Measurements from ENCODE around the gene FAM110A.
"Not testable (repeated sequence)": the region's sequence is repeated elsewhere in the genome, so short reads cannot be mapped to it uniquely, and the experiment has no call there.

Gene FAM110A

GRCh38 chr20:833450-834150 lies at the start of gene FAM110A:
TSS of gene FAM110A (plus strand) at chr20:833715. CDS start at chr20:844805, 11,090 bp downstream.
- Histone ChIP-seq H3K36me3 (ENCODE audit: control insufficient read depth, insufficient read depth, low read length) (no peaks in the 10 kb centered on the region), H3K9me3 (ENCODE audit: control insufficient read depth, insufficient read depth, low read length) (no peaks in the 10 kb centered on the region), H3K9ac (ENCODE audit: low read depth, low read length) (peak within 1 kb of the TSS; percentile 76), H3K4me3 (ENCODE audit: low read depth, low read length) (peak within 1 kb of the TSS; percentile 66), H3K27me3 (ENCODE audit: control insufficient read depth, insufficient read depth, low read length) (peaks cover 16% of the 10 kb centered on the region), H3K4me1 (ENCODE audit: control insufficient read depth, insufficient read depth, low read length) (no peaks in the 10 kb centered on the region)

GRCh38 chr20:787825-788224 lies 45.7 kb upstream of the FAM110A start:
- H3K4me1 ChIP-seq (ENCODE audit: control insufficient read depth, insufficient read depth, low read length) = peaks cover 11% of the 10 kb centered on the region
- no peaks in the 10 kb centered on the region for H3K36me3 ChIP-seq (ENCODE audit: control insufficient read depth, insufficient read depth, low read length)
- H3K9me3 ChIP-seq (ENCODE audit: control insufficient read depth, insufficient read depth, low read length) = peaks cover 14% of the 10 kb centered on the region
- no peaks in the 10 kb centered on the region for H3K27me3 ChIP-seq (ENCODE audit: control insufficient read depth, insufficient read depth, low read length)
- no peak overlapping the region for H3K9ac ChIP-seq (ENCODE audit: low read depth, low read length)
- H3K4me3 ChIP-seq (ENCODE audit: low read depth, low read length) = no peak overlapping the region

GRCh38 chr20:791056-791455 lies 42.5 kb upstream of the FAM110A start:
- no peak overlapping the region for H3K4me3 ChIP-seq (ENCODE audit: low read depth, low read length)
- H3K27me3 ChIP-seq (ENCODE audit: control insufficient read depth, insufficient read depth, low read length) = no peaks in the 10 kb centered on the region
- H3K36me3 ChIP-seq (ENCODE audit: control insufficient read depth, insufficient read depth, low read length) = no peaks in the 10 kb centered on the region
- H3K9ac ChIP-seq (ENCODE audit: low read depth, low read length) = no peak overlapping the region
- H3K9me3 ChIP-seq (ENCODE audit: control insufficient read depth, insufficient read depth, low read length) = peaks cover 7% of the 10 kb centered on the region
- H3K4me1 ChIP-seq (ENCODE audit: control insufficient read depth, insufficient read depth, low read length) = peaks cover 11% of the 10 kb centered on the region

GRCh38 chr20:792248-792647 lies 41.3 kb upstream of the FAM110A start:
- H3K9me3 ChIP-seq (ENCODE audit: control insufficient read depth, insufficient read depth, low read length) = peaks cover 7% of the 10 kb centered on the region
- H3K4me3 ChIP-seq (ENCODE audit: low read depth, low read length) = peak overlapping the region; percentile 13
- H3K4me1 ChIP-seq (ENCODE audit: control insufficient read depth, insufficient read depth, low read length) = peaks cover 11% of the 10 kb centered on the region
- no peak overlapping the region for H3K9ac ChIP-seq (ENCODE audit: low read depth, low read length)
- no peaks in the 10 kb centered on the region for H3K27me3 ChIP-seq (ENCODE audit: control insufficient read depth, insufficient read depth, low read length)
- H3K36me3 ChIP-seq (ENCODE audit: control insufficient read depth, insufficient read depth, low read length) = no peaks in the 10 kb centered on the region

DNA sequence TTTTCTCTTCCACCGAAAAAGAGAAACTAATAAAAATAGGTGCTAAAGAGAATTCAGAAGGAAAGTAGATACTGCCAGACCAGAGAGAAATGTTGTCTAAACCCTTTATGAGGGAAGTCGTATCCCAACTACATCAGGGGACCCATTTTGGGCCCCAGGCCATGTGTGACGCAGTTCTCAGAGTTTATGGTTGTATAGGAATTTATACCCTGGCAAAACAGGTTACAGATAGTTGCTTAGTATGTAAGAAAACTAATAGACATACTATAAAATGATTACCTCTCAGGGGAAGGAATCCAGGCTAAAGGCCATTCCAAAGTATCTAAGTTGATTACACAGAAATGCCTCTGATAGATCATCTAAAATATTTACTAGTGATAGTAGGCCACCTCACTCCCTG lies 36.6 kb upstream of the FAM110A start:
- Histone ChIP-seq H3K4me1 (ENCODE audit: control insufficient read depth, insufficient read depth, low read length) (no peaks in the 10 kb centered on the region), H3K9ac (ENCODE audit: low read depth, low read length) (no peak overlapping the region)

DNA sequence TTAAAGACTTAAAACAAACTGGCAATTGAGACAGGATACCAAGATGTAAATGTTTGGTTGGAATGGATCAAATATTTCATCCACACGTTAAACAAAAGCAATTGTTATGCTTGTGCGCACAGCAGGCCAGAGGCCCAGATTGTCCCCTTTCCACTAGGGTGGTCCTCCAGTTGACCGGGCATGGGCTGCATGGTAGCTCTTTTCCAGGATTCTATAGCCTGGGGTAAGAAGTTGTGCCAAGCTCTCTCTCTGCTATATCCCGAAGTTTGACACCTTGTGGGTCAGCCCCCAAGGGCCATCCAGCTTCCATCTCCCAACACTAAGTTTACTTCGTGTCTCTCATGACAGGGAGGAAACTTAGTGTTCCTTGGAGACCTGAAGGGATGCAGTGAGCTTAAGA lies 34.8 kb upstream of the FAM110A start:
- not testable (repeated sequence) for H3K4me1 ChIP-seq (ENCODE audit: control insufficient read depth, insufficient read depth, low read length); H3K4me3 ChIP-seq (ENCODE audit: low read depth, low read length); H3K27me3 ChIP-seq (ENCODE audit: control insufficient read depth, insufficient read depth, low read length); H3K9ac ChIP-seq (ENCODE audit: low read depth, low read length); H3K36me3 ChIP-seq (ENCODE audit: control insufficient read depth, insufficient read depth, low read length); H3K9me3 ChIP-seq (ENCODE audit: control insufficient read depth, insufficient read depth, low read length)

More for the DNA sequence above, 36.6 kb upstream of the FAM110A start:
- peaks cover under 1% of the 10 kb centered on the region for H3K9me3 ChIP-seq (ENCODE audit: control insufficient read depth, insufficient read depth, low read length)
- no peaks in the 10 kb centered on the region for H3K36me3 ChIP-seq (ENCODE audit: control insufficient read depth, insufficient read depth, low read length)
- no peaks in the 10 kb centered on the region for H3K27me3 ChIP-seq (ENCODE audit: control insufficient read depth, insufficient read depth, low read length)
- no peak overlapping the region for H3K4me3 ChIP-seq (ENCODE audit: low read depth, low read length)

- H3K4me3 ChIP-seq (ENCODE audit: low read depth, low read length); H3K27me3 ChIP-seq (ENCODE audit: control insufficient read depth, insufficient read depth, low read length); H3K9me3 ChIP-seq (ENCODE audit: control insufficient read depth, insufficient read depth, low read length); H3K4me1 ChIP-seq (ENCODE audit: control insufficient read depth, insufficient read depth, low read length); H3K36me3 ChIP-seq (ENCODE audit: control insufficient read depth, insufficient read depth, low read length); H3K9ac ChIP-seq (ENCODE audit: low read depth, low read length): not testable (repeated sequence)
These were observed 33.5 kb upstream of the FAM110A start for GRCh38 chr20:800026-800425.

GRCh38 chr20:801678-802077 lies 31.8 kb upstream of the FAM110A start:
- Histone ChIP-seq H3K36me3 (ENCODE audit: control insufficient read depth, insufficient read depth, low read length) (no peaks in the 10 kb centered on the region), H3K9ac (ENCODE audit: low read depth, low read length) (no peak overlapping the region), H3K4me1 (ENCODE audit: control insufficient read depth, insufficient read depth, low read length) (no peaks in the 10 kb centered on the region), H3K4me3 (ENCODE audit: low read depth, low read length) (no peak overlapping the region), H3K9me3 (ENCODE audit: control insufficient read depth, insufficient read depth, low read length) (peaks cover 7% of the 10 kb centered on the region), H3K27me3 (ENCODE audit: control insufficient read depth, insufficient read depth, low read length) (no peaks in the 10 kb centered on the region)

DNA sequence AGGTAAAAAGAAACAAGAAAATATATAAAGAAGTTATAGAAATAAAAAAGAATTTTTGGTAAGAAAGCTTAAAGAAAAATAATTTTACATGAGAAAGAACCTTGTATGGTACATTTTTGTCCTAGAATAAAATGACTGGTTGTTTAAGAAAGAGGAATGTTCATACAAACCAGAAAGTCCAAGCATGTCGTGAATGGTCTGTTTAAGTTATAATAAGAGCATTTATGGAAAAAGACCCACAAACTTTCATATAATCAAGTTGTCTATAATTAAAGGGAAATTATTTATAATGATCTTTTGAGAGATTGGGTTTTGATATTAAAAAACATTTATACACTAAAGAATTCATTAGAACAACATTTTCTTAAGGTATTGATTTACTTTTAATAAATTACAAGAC lies 27.8 kb upstream of the FAM110A start:
- Histone ChIP-seq H3K9ac (ENCODE audit: low read depth, low read length) (no peak overlapping the region), H3K9me3 (ENCODE audit: control insufficient read depth, insufficient read depth, low read length) (peaks cover 9% of the 10 kb centered on the region), H3K36me3 (ENCODE audit: control insufficient read depth, insufficient read depth, low read length) (no peaks in the 10 kb centered on the region), H3K4me3 (ENCODE audit: low read depth, low read length) (no peak overlapping the region), H3K4me1 (ENCODE audit: control insufficient read depth, insufficient read depth, low read length) (no peaks in the 10 kb centered on the region), H3K27me3 (ENCODE audit: control insufficient read depth, insufficient read depth, low read length) (no peaks in the 10 kb centered on the region)

DNA sequence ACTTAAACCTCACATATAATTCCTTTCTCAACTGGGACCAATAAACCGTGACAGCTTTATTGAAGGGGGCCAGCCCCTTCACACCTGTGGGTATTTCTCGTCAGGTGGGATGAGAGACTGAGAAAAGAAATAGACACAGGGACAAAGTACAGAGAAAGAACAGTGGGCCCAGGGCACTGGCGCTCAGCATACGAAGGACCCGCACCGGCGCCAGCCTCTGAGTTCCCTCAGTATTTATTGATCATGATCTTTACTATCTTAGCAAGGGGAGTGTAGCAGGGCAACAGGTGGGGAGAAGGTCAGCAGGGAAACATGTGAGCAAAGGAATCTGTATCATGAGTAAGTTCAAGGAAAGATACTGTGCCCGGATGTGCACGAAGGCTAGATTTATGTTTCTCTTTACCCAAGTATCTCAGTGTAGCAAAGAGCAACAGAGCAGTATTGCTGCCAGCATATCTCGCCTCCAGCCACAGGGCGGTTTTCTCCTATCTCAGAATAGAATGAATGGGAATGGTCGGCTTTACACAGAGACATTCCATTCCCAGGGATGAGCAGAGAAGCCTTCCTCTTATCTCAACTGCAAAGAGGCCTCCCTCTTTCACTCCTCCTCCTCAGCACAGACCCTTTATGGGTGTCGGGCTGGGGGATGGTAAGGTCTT lies 21.6 kb upstream of the FAM110A start:
- not testable (repeated sequence) for H3K4me1 ChIP-seq (ENCODE audit: control insufficient read depth, insufficient read depth, low read length); H3K4me3 ChIP-seq (ENCODE audit: low read depth, low read length); H3K27me3 ChIP-seq (ENCODE audit: control insufficient read depth, insufficient read depth, low read length); H3K9ac ChIP-seq (ENCODE audit: low read depth, low read length); H3K36me3 ChIP-seq (ENCODE audit: control insufficient read depth, insufficient read depth, low read length); H3K9me3 ChIP-seq (ENCODE audit: control insufficient read depth, insufficient read depth, low read length)

- not testable (repeated sequence) for H3K9me3 ChIP-seq (ENCODE audit: control insufficient read depth, insufficient read depth, low read length); H3K4me3 ChIP-seq (ENCODE audit: low read depth, low read length); H3K4me1 ChIP-seq (ENCODE audit: control insufficient read depth, insufficient read depth, low read length); H3K36me3 ChIP-seq (ENCODE audit: control insufficient read depth, insufficient read depth, low read length); H3K27me3 ChIP-seq (ENCODE audit: control insufficient read depth, insufficient read depth, low read length); H3K9ac ChIP-seq (ENCODE audit: low read depth, low read length)
These were observed 21.1 kb upstream of the FAM110A start for GRCh38 chr20:812435-812814.

DNA sequence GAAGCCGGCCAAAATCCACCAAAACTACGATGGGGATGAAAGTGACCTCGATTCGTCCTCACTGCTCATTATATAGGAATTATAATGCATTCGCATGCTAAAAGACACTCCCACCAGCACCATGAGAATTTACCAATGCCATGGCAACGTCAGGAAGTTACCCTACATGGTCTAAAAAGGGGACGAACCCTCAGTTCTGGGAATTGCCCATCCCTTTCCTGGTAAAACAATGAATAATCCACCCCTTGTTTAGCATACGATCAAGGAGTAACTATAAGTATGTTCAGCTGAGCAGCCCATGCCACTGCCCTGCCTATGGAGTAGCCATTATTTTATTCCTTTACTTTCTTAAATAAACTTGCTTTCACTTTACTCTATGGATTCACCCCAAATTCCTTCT lies 20.1 kb upstream of the FAM110A start:
- Histone ChIP-seq H3K4me3 (ENCODE audit: low read depth, low read length) (no peak overlapping the region), H3K9me3 (ENCODE audit: control insufficient read depth, insufficient read depth, low read length) (no peaks in the 10 kb centered on the region), H3K36me3 (ENCODE audit: control insufficient read depth, insufficient read depth, low read length) (no peaks in the 10 kb centered on the region), H3K27me3 (ENCODE audit: control insufficient read depth, insufficient read depth, low read length) (no peaks in the 10 kb centered on the region), H3K4me1 (ENCODE audit: control insufficient read depth, insufficient read depth, low read length) (no peaks in the 10 kb centered on the region), H3K9ac (ENCODE audit: low read depth, low read length) (no peak overlapping the region)

All from iPS-15b (cell line).